HG03575 (cell line): ENCODE measurements around the gene TBC1D13.
"Not testable (repeated sequence)": the region's sequence is repeated elsewhere in the genome, so short reads cannot be mapped to it uniquely, and the experiment has no call there.

ENCODE experiments used
- ATAC-seq: cut with Tn5 transposase; IDR thresholded peaks from one replicate; pipeline ENCODE4 v1.9.1; 2021; ENCODE audit not compliant: unreplicated experiment, insufficient number of reproducible peaks, low FRiP score; ENCODE audit errors: extremely low read depth

The TBC1D13 gene, protein sequence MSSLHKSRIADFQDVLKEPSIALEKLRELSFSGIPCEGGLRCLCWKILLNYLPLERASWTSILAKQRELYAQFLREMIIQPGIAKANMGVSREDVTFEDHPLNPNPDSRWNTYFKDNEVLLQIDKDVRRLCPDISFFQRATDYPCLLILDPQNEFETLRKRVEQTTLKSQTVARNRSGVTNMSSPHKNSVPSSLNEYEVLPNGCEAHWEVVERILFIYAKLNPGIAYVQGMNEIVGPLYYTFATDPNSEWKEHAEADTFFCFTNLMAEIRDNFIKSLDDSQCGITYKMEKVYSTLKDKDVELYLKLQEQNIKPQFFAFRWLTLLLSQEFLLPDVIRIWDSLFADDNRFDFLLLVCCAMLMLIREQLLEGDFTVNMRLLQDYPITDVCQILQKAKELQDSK

DNA sequence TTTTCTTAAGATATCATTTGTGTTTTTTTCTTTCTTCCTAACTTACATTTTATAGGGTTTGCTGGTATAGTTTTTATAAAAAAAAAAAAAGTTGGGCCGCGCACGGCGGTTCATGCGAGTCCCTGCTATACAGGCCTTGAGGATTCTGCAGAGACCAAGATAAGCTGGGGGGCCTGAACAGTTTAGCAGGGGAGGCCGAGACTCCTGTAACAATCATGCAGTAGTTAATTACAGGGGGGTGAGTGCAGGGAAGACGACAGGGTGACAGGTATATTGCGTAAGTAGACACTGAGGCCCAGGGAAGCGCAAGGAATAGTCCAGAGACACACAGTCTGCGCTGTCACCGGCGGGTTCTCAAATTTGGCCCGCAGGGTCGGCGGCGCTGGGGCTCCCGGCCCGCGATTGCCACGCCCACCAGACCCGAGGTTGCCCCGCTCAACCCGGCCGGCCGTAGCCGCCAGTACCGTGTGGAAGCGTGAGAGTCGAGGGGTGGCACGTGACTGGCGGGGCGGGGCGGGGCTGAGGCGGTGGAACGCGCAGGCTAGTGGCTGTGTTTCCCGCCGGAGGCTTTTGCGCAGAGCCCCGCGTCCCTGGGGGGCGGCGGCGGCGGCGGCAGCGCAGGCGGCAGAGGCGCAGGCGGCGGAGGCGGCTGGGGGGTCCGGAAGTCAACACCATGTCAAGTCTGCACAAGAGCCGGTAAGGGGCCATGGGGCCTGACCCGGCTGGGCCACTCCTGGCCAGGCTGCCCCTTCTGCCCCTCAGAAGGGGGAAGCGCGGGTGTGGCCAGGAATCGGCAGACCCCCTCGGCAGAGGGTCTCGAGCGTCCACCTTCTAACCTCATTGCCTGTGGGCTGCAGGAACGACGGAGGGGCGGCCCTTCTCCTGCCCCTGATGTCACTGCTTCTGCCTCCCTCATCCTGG, at the start of gene TBC1D13:
Gene TBC1D13, plus strand, starts transcription at position 573 of the 921 bp plus-strand sequence. Its CDS starts 101 bp downstream, at position 674.
- no peak for ATAC-seq

DNA sequence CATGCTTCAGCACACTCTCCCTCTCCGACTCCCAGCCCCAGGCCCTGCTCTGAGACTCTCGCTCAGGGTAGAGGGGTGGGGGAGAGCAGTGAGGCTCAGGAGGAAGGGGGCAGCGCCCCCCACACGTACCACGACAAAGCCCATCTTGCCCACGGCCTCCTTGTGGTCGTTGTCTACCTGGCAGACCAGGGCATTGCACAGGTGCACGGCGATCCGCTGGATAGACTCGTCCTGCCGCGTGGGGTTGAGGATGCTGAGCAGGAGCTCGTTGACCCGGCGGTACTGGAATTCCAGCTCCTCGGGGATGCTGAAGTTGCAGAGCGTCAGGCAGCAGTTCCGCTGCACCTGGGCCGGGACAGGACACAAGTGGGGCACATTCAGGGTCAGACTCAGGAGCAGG, 44.7 kb upstream of the TBC1D13 start:
- ATAC-seq: no peak

GRCh38 chr9:128743421-128743820, 43.6 kb upstream of the TBC1D13 start:
- no peak for ATAC-seq

GRCh38 chr9:128747241-128747640, 39.8 kb upstream of the TBC1D13 start:
- ATAC-seq: no peak

- ATAC-seq: no peak
Observed at GRCh38 chr9:128750926-128751595, 36.0 kb upstream of the TBC1D13 start.

GRCh38 chr9:128753627-128754026, 33.4 kb upstream of the TBC1D13 start:
- ATAC-seq: no peak

- ATAC-seq: no peak
Observed at GRCh38 chr9:128757602-128758001, 29.5 kb upstream of the TBC1D13 start.

DNA sequence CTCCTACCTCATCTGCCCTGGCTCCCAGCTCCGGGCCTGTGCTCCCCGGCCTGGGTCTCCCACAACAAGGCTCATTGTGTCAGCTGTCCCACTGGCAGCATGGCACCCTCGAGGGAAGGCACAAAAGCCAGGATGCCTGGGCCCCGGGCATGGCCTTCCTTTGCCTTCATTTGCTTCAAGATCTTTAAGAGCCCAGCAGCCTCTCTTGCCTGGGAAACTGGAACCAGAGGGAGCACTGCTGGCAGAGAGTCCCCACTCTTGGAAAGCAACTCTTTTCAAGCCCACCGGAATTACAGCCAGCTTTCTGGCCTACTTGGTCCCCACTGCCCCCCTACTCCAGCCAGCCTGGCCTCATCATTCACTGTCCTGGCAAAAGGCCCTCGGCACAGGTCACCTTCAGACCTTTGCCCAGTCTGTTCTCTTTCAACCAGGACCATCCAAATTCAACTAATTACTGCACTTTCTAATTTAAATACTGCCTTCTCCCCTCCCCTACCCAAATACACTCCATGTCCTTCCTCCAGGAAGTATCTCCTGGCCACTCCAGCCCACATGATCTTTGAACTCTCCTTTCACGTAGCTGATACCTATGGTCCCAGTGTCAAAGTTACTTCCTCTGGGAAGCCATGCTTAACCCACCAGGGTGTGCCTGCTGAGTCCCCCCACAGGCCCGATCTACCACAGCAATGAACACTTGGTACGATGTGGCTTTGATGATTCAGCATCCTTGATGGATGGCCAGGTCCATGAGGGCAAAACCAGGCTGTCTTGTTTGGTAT, 24.2 kb upstream of the TBC1D13 start:
- no peak for ATAC-seq

- no peak for ATAC-seq
Observed at GRCh38 chr9:128764361-128764760, 22.7 kb upstream of the TBC1D13 start.

- no peak for ATAC-seq
Observed at GRCh38 chr9:128765499-128765898, 21.6 kb upstream of the TBC1D13 start.

- ATAC-seq: no peak
Observed at GRCh38 chr9:128768606-128769005, 18.4 kb upstream of the TBC1D13 start.

- no peak for ATAC-seq
Observed at GRCh38 chr9:128770286-128771030, 16.6 kb upstream of the TBC1D13 start.

GRCh38 chr9:128771094-128771721, 15.8 kb upstream of the TBC1D13 start:
- ATAC-seq: no peak

DNA sequence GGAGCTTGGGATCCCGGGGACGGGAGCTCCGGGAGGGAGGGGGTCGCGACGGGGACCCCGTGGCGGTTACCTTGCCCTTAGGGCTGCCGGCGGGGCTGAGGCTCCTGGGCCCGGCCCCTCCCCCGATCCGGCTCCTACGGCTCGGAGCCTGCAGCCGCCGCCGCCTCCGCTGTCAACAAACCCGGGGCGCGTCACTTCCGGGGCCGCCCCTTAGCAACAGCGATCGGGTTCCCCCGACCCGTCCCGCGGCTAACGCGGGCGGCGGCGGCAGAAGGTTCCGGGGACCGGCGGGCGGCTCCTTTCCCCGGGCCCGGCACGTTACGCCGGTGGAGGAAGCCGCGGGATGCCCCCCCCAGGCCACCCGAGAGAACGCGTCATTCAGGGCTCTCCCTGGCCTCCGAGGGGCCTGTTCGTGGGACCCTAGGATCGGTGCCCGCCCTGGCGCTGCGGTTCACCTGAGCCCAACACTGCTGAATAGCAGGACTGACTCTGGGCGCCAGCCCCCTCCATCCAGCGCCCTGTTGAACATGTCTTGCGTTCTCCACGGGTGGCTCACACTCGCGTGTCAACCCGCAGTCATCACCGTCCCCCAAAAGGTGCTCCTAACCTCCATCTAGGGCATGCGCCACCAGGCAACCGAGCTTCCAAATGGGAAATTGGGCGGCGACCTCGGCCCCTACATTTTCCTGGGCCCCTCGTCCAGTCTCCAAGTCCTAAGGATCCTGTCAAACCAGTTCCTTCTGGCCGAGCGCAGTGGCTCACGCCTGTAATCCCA, 15.1 kb upstream of the TBC1D13 start, which contains the start of gene ZER1:
Gene ZER1, minus strand, starts transcription at position 183 of the 775 bp plus-strand sequence. CDS start 16,362 bp downstream, outside the sequence.
- no peak for ATAC-seq

DNA sequence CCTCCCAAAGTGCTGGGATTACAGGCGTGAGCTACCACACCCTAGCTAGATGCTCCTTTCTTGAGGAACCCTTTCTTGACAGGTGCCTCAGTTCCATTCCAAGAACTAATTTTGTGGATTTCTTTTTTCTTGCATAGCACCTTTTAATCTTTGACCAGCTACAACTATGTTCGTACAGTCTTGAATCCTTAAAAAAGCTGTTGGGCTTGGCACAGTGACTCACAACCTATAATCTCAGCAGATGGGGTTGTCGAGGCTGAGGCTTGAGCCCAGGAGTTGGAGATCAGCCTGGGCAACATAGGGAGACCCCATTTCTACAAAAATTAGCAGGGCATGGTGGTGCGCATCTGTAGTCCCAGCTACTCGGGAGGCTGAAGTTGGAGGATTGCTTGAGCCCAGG, 14.0 kb upstream of the TBC1D13 start:
- no peak for ATAC-seq

DNA sequence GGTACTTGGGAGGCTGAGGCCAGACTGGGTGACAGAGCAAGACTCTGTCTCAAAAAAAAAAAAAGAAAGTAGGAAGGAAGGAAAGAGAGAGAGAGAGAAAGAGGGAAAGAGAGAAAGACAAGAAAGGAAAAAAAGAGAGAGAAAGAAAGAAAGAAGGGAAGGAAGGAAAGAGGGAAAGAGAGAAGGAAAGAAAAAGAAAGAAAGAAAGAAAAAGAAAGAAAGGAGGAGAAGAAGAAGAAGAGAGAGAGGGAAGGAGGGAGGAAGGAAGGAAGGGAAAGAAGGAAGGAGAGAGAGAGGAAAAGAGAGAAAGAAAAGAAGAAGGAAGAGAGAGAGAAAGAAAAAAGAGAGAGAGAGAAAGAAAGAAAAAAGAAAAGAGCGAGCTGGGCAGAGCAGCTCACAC, 12.2 kb upstream of the TBC1D13 start:
- ATAC-seq: no peak

DNA sequence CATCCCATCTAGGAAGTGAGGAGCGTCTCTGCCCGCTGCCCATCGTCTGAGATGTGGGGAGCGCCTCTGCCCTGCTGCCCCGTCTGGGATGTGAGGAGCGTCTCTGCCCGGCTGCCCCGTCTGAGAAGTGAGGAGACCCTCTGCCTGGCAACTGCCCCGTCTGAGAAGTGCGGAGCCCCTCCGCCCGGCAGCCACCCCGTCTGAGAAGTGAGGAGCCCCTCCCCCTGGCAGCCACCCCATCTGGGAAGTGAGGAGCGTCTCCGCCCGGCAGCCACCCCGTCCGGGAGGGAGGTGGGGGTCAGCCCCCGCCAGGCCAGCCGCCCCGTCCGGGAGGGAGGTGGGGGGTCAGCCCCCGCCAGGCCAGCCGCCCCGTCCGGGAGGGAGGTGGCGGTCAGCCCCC, 7.0 kb upstream of the TBC1D13 start:
- ATAC-seq: not testable (repeated sequence)
